Osteoblast (primary cell): ENCODE data around the gene VAX1. TPM values are rescaled to one million over a fixed set of nuclear protein-coding genes. Genes with fewer than 3 reads are reported as not detected.

Source experiments
- DNase-seq: peaks from one replicate; pipeline ENCODE4 v3.0.0; 2011; ENCODE audit warnings: low spot score, mixed read lengths; ENCODE audit not compliant: insufficient read length; ENCODE audit errors: missing footprints
- H2AFZ ChIP-seq: 2 replicates; pipeline ENCODE4 v1.6.0; 2011; ENCODE audit warnings: mild to moderate bottlenecking, low read length
- H3K27ac ChIP-seq: 2 replicates; pipeline ENCODE4 v1.5.1; 2011; ENCODE audit warnings: mild to moderate bottlenecking, low read depth, low read length, moderate library complexity
- H3K27me3 ChIP-seq: 2 replicates; pipeline ENCODE4 v1.6.0; 2012; ENCODE audit warnings: mild to moderate bottlenecking, control low read depth, inconsistent platforms, low read length, moderate library complexity; ENCODE audit not compliant: insufficient read depth
- H3K36me3 ChIP-seq: 2 replicates; pipeline ENCODE4 v1.5.1; 2011; ENCODE audit warnings: mild to moderate bottlenecking, low read length, control low read depth, moderate library complexity; ENCODE audit not compliant: insufficient read depth
- H3K4me1 ChIP-seq: 2 replicates; pipeline ENCODE4 v1.5.1; 2011; ENCODE audit warnings: mild to moderate bottlenecking, low read length, control low read depth, moderate library complexity; ENCODE audit not compliant: insufficient read depth
- H3K4me2 ChIP-seq: 2 replicates; pipeline ENCODE4 v1.6.0; 2011; ENCODE audit warnings: mild to moderate bottlenecking, low read length; ENCODE audit not compliant: insufficient read depth
- H3K4me3 ChIP-seq: fragments of 200-600 bp; sonication (generic); 3 replicates; pipeline ENCODE4 v1.5.1; 2012; ENCODE audit warnings: mild to moderate bottlenecking, low read length, inconsistent platforms; ENCODE audit not compliant: insufficient read depth
- H3K79me2 ChIP-seq: 2 replicates; pipeline ENCODE4 v1.6.0; 2012; ENCODE audit warnings: mild to moderate bottlenecking, low read length, control low read depth, inconsistent platforms; ENCODE audit not compliant: insufficient read depth
- H3K9me3 ChIP-seq: 2 replicates; pipeline ENCODE4 v1.5.1; 2011; ENCODE audit warnings: low read depth, low read length, control low read depth
- H4K20me1 ChIP-seq: 2 replicates; pipeline ENCODE4 v1.6.0; 2012; ENCODE audit warnings: mild to moderate bottlenecking, low read length, control low read depth; ENCODE audit not compliant: insufficient read depth
- CTCF ChIP-seq: IDR thresholded peaks from 2 replicates; pipeline ENCODE4 v1.5.1; 2011; ENCODE audit warnings: mild to moderate bottlenecking, low read depth, low read length, moderate library complexity; ENCODE audit errors: extremely low read depth
- total RNA-seq: library from RNA; depleted of rRNA; stranded (reverse); fragments of >200 nt; gene quantifications from 2 replicates; pipeline ENCODE4 v1.2.3, GENCODE V29; 2012

Gene VAX1
- total RNA-seq, 1 donor: not detected

GRCh38 chr10:117160567-117160966, 22.5 kb upstream of the VAX1 start:
- no peak for TF ChIP-seq CTCF
- H3K4me3 ChIP-seq: no peak overlapping the region
- no peaks in the 10 kb centered on the region for H3K79me2 ChIP-seq
- DNase-seq: no peak
- H3K4me1 ChIP-seq: no peaks in the 10 kb centered on the region
- H3K36me3 ChIP-seq: no peaks in the 10 kb centered on the region
- H3K9me3 ChIP-seq: no peaks in the 10 kb centered on the region
- H3K4me2 ChIP-seq: no peak overlapping the region
- H4K20me1 ChIP-seq: no peaks in the 10 kb centered on the region
- no peak overlapping the region for H2AFZ ChIP-seq
- H3K27ac ChIP-seq: no peak overlapping the region
- peaks cover 71% of the 10 kb centered on the region for H3K27me3 ChIP-seq

- Histone ChIP-seq H3K36me3 (no peaks in the 10 kb centered on the region), H4K20me1 (no peaks in the 10 kb centered on the region), H3K9me3 (no peaks in the 10 kb centered on the region), H3K27me3 (peaks cover 59% of the 10 kb centered on the region), H2AFZ (no peak overlapping the region), H3K27ac (no peak overlapping the region), H3K4me3 (no peak overlapping the region), H3K79me2 (no peaks in the 10 kb centered on the region), H3K4me2 (no peak overlapping the region), H3K4me1 (no peaks in the 10 kb centered on the region)
- TF ChIP-seq CTCF: no peak
- DNase-seq: no peak
Measured at GRCh38 chr10:117159390-117159789, 21.3 kb upstream of the VAX1 start.

GRCh38 chr10:117158297-117158696, 20.2 kb upstream of the VAX1 start:
- Histone ChIP-seq H4K20me1 (no peaks in the 10 kb centered on the region), H3K27ac (no peak overlapping the region), H3K4me3 (no peak overlapping the region), H3K36me3 (no peaks in the 10 kb centered on the region), H3K4me2 (no peak overlapping the region), H3K9me3 (no peaks in the 10 kb centered on the region), H2AFZ (no peak overlapping the region), H3K4me1 (no peaks in the 10 kb centered on the region), H3K27me3 (peaks cover 48% of the 10 kb centered on the region), H3K79me2 (no peaks in the 10 kb centered on the region)
- DNase-seq: no peak
- no peak for TF ChIP-seq CTCF

- Histone ChIP-seq H3K36me3 (no peaks in the 10 kb centered on the region), H3K79me2 (no peaks in the 10 kb centered on the region), H3K27me3 (no peaks in the 10 kb centered on the region), H3K4me2 (no peak overlapping the region), H3K27ac (no peak overlapping the region), H2AFZ (no peak overlapping the region), H3K4me3 (no peak overlapping the region), H3K4me1 (no peaks in the 10 kb centered on the region), H3K9me3 (no peaks in the 10 kb centered on the region), H4K20me1 (no peaks in the 10 kb centered on the region)
- TF ChIP-seq CTCF: no peak
- DNase-seq: no peak
Measured at GRCh38 chr10:117152668-117153067, 14.6 kb upstream of the VAX1 start.
